Subcutaneous adipose tissue (tissue), 4 donors: ENCODE measurements around the gene TIA1. TPM values are rescaled to one million over a fixed set of nuclear protein-coding genes. Genes with fewer than 3 reads are reported as not detected.

Experiments
- total RNA-seq, 4 donors: library from RNA; depleted of rRNA; stranded (reverse); fragments of >200 nt; gene quantifications; one replicate each; pipeline ENCODE4 v1.1.0, GENCODE V29; 2016
- TF ChIP-seq, protein P1 (sequence below): fragments of 450-650 bp; IDR thresholded peaks from one replicate; pipeline ENCODE4 v1.5.1; 2016; ENCODE audit warnings: low read depth, mild to moderate bottlenecking, control low read depth, antibody characterized with exemption, moderate library complexity

The TIA1 gene
- total RNA-seq, 4 donors from 2014 or later, result 75.2 to 89.5 (median 82.6) TPM

DNA sequence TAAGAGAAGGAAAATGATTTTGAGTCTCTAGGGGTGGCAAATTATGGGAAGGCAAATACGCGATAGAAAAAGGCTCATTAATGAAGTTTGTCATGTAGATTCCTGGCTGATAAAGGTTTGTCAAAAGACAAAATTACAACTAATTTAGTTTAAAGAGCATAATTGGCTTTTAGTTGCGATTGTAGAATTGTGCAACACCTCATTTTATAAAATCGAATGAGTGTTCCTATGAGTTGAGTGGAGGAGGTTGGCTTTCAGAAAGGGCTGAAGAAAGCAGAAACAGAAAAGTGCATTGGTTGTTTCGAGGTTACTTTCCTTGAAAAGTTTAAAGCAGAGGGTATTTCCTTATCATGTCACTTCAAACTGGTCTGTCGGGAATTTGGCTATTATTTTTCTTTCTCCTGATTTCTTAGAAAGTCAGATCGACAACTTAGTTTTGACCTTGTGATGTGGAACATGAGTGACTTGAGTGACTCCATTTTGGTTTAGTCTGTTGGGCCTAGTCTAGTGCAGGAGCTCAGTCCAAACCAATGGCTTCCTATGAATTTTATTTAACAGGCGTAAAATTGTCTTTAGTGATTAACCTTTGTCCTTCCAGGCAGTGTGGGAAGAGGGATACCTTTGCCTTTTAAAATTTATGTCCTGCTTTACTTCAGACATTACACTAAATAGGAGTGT is 7.3 kb upstream of the TIA1 start:
- TF ChIP-seq, protein P1, sequence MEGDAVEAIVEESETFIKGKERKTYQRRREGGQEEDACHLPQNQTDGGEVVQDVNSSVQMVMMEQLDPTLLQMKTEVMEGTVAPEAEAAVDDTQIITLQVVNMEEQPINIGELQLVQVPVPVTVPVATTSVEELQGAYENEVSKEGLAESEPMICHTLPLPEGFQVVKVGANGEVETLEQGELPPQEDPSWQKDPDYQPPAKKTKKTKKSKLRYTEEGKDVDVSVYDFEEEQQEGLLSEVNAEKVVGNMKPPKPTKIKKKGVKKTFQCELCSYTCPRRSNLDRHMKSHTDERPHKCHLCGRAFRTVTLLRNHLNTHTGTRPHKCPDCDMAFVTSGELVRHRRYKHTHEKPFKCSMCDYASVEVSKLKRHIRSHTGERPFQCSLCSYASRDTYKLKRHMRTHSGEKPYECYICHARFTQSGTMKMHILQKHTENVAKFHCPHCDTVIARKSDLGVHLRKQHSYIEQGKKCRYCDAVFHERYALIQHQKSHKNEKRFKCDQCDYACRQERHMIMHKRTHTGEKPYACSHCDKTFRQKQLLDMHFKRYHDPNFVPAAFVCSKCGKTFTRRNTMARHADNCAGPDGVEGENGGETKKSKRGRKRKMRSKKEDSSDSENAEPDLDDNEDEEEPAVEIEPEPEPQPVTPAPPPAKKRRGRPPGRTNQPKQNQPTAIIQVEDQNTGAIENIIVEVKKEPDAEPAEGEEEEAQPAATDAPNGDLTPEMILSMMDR, result no peak

DNA sequence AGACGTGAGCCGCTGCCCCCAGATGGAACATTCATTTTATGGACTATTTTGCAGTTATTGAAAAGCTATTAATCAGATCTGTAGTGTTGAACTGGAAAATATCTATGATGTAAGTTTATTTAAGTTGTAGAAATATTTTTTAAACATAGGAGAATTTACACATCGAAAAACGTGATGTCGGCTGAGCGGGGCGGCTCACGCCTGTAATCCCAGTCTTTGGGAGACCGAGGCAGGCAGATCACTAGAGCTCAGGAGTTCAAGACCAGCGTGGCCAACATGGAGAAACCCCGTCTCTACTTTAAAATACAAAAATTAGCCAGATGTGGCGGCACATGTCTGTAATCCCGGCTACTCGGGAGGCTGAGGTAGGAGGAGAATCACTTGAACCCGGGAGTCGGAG is 2.0 kb upstream of the TIA1 start:
- TF ChIP-seq, protein P1, result no peak

- TF ChIP-seq, protein P1, result no peak
Measured at GRCh38 chr2:70247364-70248180, 856 bp downstream of the TIA1 start.

DNA sequence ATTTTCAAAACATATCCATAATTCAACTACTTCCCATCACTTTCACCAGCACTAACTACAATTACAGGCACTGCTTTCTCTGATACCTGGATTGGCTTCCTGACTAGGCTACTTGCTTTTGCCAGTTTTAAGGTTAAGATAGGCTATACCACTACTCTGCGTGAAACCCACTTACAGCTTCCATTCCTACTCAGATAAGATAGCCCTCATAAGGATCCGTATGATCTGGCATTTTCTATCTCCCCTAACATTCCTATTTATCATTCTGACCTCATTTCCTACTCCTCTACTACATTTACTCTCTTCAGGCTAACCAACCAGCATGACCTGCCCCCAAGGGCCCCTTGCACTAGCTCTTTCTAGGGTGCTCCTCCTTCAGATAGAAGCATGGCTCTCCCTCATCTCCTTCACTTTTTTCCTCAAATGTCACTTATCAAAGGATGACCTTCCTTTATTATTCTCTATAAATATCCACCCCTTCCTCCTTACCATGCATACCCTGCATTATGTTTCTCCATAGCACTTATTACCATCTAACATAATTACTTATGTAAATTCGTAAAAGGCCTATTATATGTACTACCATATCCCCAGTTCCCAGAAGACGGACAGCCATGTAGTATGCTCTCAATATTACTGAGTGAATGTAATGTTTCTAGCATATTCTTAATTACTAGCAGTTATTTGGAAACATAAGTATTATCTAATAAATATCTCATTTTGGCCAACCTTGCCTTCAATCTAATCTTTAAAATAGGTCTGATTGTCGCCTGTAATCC is 4.4 kb downstream of the TIA1 start:
- TF ChIP-seq, protein P1, result no peak

DNA sequence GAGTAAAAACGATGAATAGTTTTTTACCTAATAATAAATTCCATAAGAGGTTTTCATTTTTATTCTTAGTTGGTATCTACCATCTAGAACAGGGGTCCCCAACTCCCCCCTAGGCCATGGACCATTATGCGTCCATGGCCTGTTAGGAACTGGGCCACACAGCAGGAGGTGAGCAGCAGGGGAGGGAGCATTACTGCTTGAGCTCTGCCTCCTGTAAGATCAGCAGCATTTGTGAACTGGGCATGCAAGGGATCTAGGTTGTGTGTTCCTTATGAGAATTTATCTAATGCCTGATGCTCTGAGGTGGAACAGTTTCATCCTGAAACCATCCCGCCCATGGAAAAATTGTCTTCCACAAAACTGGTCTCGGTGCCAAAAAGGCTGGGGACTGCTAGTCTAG is 5.9 kb downstream of the TIA1 start:
- TF ChIP-seq, protein P1, result no peak

- TF ChIP-seq, protein P1, result no peak
Measured at GRCh38 chr2:70241340-70241739, 7.1 kb downstream of the TIA1 start.

- TF ChIP-seq, protein P1, result no peak
Measured at GRCh38 chr2:70240599-70240998, 7.8 kb downstream of the TIA1 start.
